ENCODE measurements around the gene PPM1H. TPM values are rescaled to one million over a fixed set of nuclear protein-coding genes. Genes with fewer than 3 reads are reported as not detected.
"Not testable (repeated sequence)": the region's sequence is repeated elsewhere in the genome, so short reads cannot be mapped to it uniquely, and the experiment has no call there.

Gene PPM1H
- total RNA-seq, 1 experiment from 2014 or later, result 0.22 TPM

- H3K9ac ChIP-seq (ENCODE audit: low read length), result no peak overlapping the region
- no peak overlapping the region for H2AFZ ChIP-seq (ENCODE audit: low read length)
- H3K9me2 ChIP-seq (replicated peaks; ENCODE audit: insufficient read depth, low read length), result no peaks in the 10 kb centered on the region
- H3K79me2 ChIP-seq (ENCODE audit: low read length), result no peaks in the 10 kb centered on the region
- no peak overlapping the region for H3K4me2 ChIP-seq (ENCODE audit: low read depth, low read length, poor library complexity, severe bottlenecking)
- H3K4me3 ChIP-seq (ENCODE audit: low read length), result no peak overlapping the region
- no peaks in the 10 kb centered on the region for H4K20me1 ChIP-seq (ENCODE audit: insufficient read depth, low read depth, low read length)
- H3K36me3 ChIP-seq (ENCODE audit: insufficient read depth, low read length), result no peaks in the 10 kb centered on the region
- no peak overlapping the region for H3K27ac ChIP-seq (ENCODE audit: low read length)
- no peak for DNase-seq
- no peaks in the 10 kb centered on the region for H3K4me1 ChIP-seq (ENCODE audit: low read length)
- 0 out of 2 replicates have a peak, but pooled peaks cover 4% of the 10 kb centered on the region for H3K27me3 ChIP-seq (ENCODE audit: low read length)
- no peaks in the 10 kb centered on the region for H3K9me3 ChIP-seq (ENCODE audit: low read length)
Observed at GRCh38 chr12:62670986-62671720, 263.8 kb downstream of the PPM1H start.

GRCh38 chr12:62668782-62669181 is 266.2 kb downstream of the PPM1H start:
- no peak overlapping the region for H3K4me2 ChIP-seq (ENCODE audit: low read depth, low read length, poor library complexity, severe bottlenecking)
- H2AFZ ChIP-seq (ENCODE audit: low read length), result no peak overlapping the region
- H3K9me2 ChIP-seq (replicated peaks; ENCODE audit: insufficient read depth, low read length), result no peaks in the 10 kb centered on the region

GRCh38 chr12:62664951-62665350 is 270.0 kb downstream of the PPM1H start:
- H2AFZ ChIP-seq (ENCODE audit: low read length); H3K27ac ChIP-seq (ENCODE audit: low read length); H3K4me2 ChIP-seq (ENCODE audit: low read depth, low read length, poor library complexity, severe bottlenecking); H3K9me3 ChIP-seq (ENCODE audit: low read length); H3K4me3 ChIP-seq (ENCODE audit: low read length); H3K4me1 ChIP-seq (ENCODE audit: low read length); H3K79me2 ChIP-seq (ENCODE audit: low read length); H3K27me3 ChIP-seq (ENCODE audit: low read length); H4K20me1 ChIP-seq (ENCODE audit: insufficient read depth, low read depth, low read length); H3K36me3 ChIP-seq (ENCODE audit: insufficient read depth, low read length); DNase-seq; H3K9ac ChIP-seq (ENCODE audit: low read length); H3K9me2 ChIP-seq (replicated peaks; ENCODE audit: insufficient read depth, low read length): not testable (repeated sequence)

More at GRCh38 chr12:62668782-62669181, 266.2 kb downstream of the PPM1H start:
- H3K4me3 ChIP-seq (ENCODE audit: low read length), result no peak overlapping the region
- H3K79me2 ChIP-seq (ENCODE audit: low read length), result no peaks in the 10 kb centered on the region
- DNase-seq, result no peak
- H3K27ac ChIP-seq (ENCODE audit: low read length), result no peak overlapping the region
- no peaks in the 10 kb centered on the region for H3K4me1 ChIP-seq (ENCODE audit: low read length)
- no peaks in the 10 kb centered on the region for H3K36me3 ChIP-seq (ENCODE audit: insufficient read depth, low read length)
- H3K9me3 ChIP-seq (ENCODE audit: low read length), result no peaks in the 10 kb centered on the region
- no peak overlapping the region for H3K9ac ChIP-seq (ENCODE audit: low read length)
- 0 out of 2 replicates have a peak, but pooled peaks cover 4% of the 10 kb centered on the region for H3K27me3 ChIP-seq (ENCODE audit: low read length)
- no peaks in the 10 kb centered on the region for H4K20me1 ChIP-seq (ENCODE audit: insufficient read depth, low read depth, low read length)

GRCh38 chr12:62660756-62661155 is 274.2 kb downstream of the PPM1H start:
- DNase-seq, result no peak
- Histone ChIP-seq H3K27me3 (ENCODE audit: low read length) (no peaks in the 10 kb centered on the region), H4K20me1 (ENCODE audit: insufficient read depth, low read depth, low read length) (no peaks in the 10 kb centered on the region), H3K9me3 (ENCODE audit: low read length) (no peaks in the 10 kb centered on the region), H3K4me2 (ENCODE audit: low read depth, low read length, poor library complexity, severe bottlenecking) (no peak overlapping the region), H3K9me2 (replicated peaks; ENCODE audit: insufficient read depth, low read length) (no peaks in the 10 kb centered on the region), H3K4me1 (ENCODE audit: low read length) (peaks cover 9% of the 10 kb centered on the region), H3K36me3 (ENCODE audit: insufficient read depth, low read length) (no peaks in the 10 kb centered on the region), H2AFZ (ENCODE audit: low read length) (no peak overlapping the region), H3K79me2 (ENCODE audit: low read length) (no peaks in the 10 kb centered on the region), H3K4me3 (ENCODE audit: low read length) (no peak overlapping the region), H3K9ac (ENCODE audit: low read length) (no peak overlapping the region), H3K27ac (ENCODE audit: low read length) (no peak overlapping the region)

- Histone ChIP-seq H3K4me3 (ENCODE audit: low read length) (no peak overlapping the region), H3K4me1 (ENCODE audit: low read length) (peaks cover 9% of the 10 kb centered on the region), H2AFZ (ENCODE audit: low read length) (no peak overlapping the region), H3K9ac (ENCODE audit: low read length) (no peak overlapping the region), H3K9me3 (ENCODE audit: low read length) (no peaks in the 10 kb centered on the region), H3K27ac (ENCODE audit: low read length) (no peak overlapping the region), H3K4me2 (ENCODE audit: low read depth, low read length, poor library complexity, severe bottlenecking) (no peak overlapping the region), H3K79me2 (ENCODE audit: low read length) (no peaks in the 10 kb centered on the region), H4K20me1 (ENCODE audit: insufficient read depth, low read depth, low read length) (no peaks in the 10 kb centered on the region), H3K9me2 (replicated peaks; ENCODE audit: insufficient read depth, low read length) (no peaks in the 10 kb centered on the region), H3K27me3 (ENCODE audit: low read length) (no peaks in the 10 kb centered on the region), H3K36me3 (ENCODE audit: insufficient read depth, low read length) (no peaks in the 10 kb centered on the region)
- DNase-seq, result no peak
Observed at GRCh38 chr12:62659453-62660295, 275.3 kb downstream of the PPM1H start.

GRCh38 chr12:62658910-62659309 is 276.0 kb downstream of the PPM1H start:
- no peak for DNase-seq
- no peak overlapping the region for H3K4me2 ChIP-seq (ENCODE audit: low read depth, low read length, poor library complexity, severe bottlenecking)
- H2AFZ ChIP-seq (ENCODE audit: low read length), result no peak overlapping the region
- H3K4me1 ChIP-seq (ENCODE audit: low read length), result peaks cover 9% of the 10 kb centered on the region
- no peaks in the 10 kb centered on the region for H3K27me3 ChIP-seq (ENCODE audit: low read length)
- H3K9me3 ChIP-seq (ENCODE audit: low read length), result no peaks in the 10 kb centered on the region
- H3K79me2 ChIP-seq (ENCODE audit: low read length), result no peaks in the 10 kb centered on the region
- H3K36me3 ChIP-seq (ENCODE audit: insufficient read depth, low read length), result no peaks in the 10 kb centered on the region
- no peak overlapping the region for H3K4me3 ChIP-seq (ENCODE audit: low read length)
- no peak overlapping the region for H3K9ac ChIP-seq (ENCODE audit: low read length)
- H3K27ac ChIP-seq (ENCODE audit: low read length), result no peak overlapping the region
- H4K20me1 ChIP-seq (ENCODE audit: insufficient read depth, low read depth, low read length), result no peaks in the 10 kb centered on the region
- no peaks in the 10 kb centered on the region for H3K9me2 ChIP-seq (replicated peaks; ENCODE audit: insufficient read depth, low read length)

- H3K4me1 ChIP-seq (ENCODE audit: low read length), result peaks cover 9% of the 10 kb centered on the region
- H3K9me3 ChIP-seq (ENCODE audit: low read length), result no peaks in the 10 kb centered on the region
- no peaks in the 10 kb centered on the region for H3K27me3 ChIP-seq (ENCODE audit: low read length)
- no peaks in the 10 kb centered on the region for H3K9me2 ChIP-seq (replicated peaks; ENCODE audit: insufficient read depth, low read length)
- H2AFZ ChIP-seq (ENCODE audit: low read length), result no peak overlapping the region
- no peak for DNase-seq
- H3K4me3 ChIP-seq (ENCODE audit: low read length), result no peak overlapping the region
- H3K4me2 ChIP-seq (ENCODE audit: low read depth, low read length, poor library complexity, severe bottlenecking), result no peak overlapping the region
- H3K79me2 ChIP-seq (ENCODE audit: low read length), result no peaks in the 10 kb centered on the region
- H3K27ac ChIP-seq (ENCODE audit: low read length), result no peak overlapping the region
- H4K20me1 ChIP-seq (ENCODE audit: insufficient read depth, low read depth, low read length), result no peaks in the 10 kb centered on the region
- H3K9ac ChIP-seq (ENCODE audit: low read length), result no peak overlapping the region
- H3K36me3 ChIP-seq (ENCODE audit: insufficient read depth, low read length), result no peaks in the 10 kb centered on the region
Observed at GRCh38 chr12:62657363-62657632, 277.7 kb downstream of the PPM1H start.

- Histone ChIP-seq H3K9me3 (ENCODE audit: low read length) (no peaks in the 10 kb centered on the region), H3K9me2 (replicated peaks; ENCODE audit: insufficient read depth, low read length) (no peaks in the 10 kb centered on the region), H3K9ac (ENCODE audit: low read length) (no peak overlapping the region), H4K20me1 (ENCODE audit: insufficient read depth, low read depth, low read length) (no peaks in the 10 kb centered on the region), H2AFZ (ENCODE audit: low read length) (no peak overlapping the region), H3K79me2 (ENCODE audit: low read length) (no peaks in the 10 kb centered on the region), H3K27ac (ENCODE audit: low read length) (no peak overlapping the region), H3K4me2 (ENCODE audit: low read depth, low read length, poor library complexity, severe bottlenecking) (no peak overlapping the region), H3K4me3 (ENCODE audit: low read length) (no peak overlapping the region), H3K4me1 (ENCODE audit: low read length) (peaks cover 9% of the 10 kb centered on the region), H3K36me3 (ENCODE audit: insufficient read depth, low read length) (no peaks in the 10 kb centered on the region), H3K27me3 (ENCODE audit: low read length) (no peaks in the 10 kb centered on the region)
- DNase-seq, result no peak
Observed at GRCh38 chr12:62656591-62657362, 278.2 kb downstream of the PPM1H start.

All from Karpas-422 (cell line).